ENCODE results near the gene KIAA0513. TPM values are rescaled to one million over a fixed set of nuclear protein-coding genes. Genes with fewer than 3 reads are reported as not detected.

KIAA0513 gene
- total RNA-seq, 6 donors from 2014 or later: 21.6 to 77.5 (median 37.9) TPM

DNA sequence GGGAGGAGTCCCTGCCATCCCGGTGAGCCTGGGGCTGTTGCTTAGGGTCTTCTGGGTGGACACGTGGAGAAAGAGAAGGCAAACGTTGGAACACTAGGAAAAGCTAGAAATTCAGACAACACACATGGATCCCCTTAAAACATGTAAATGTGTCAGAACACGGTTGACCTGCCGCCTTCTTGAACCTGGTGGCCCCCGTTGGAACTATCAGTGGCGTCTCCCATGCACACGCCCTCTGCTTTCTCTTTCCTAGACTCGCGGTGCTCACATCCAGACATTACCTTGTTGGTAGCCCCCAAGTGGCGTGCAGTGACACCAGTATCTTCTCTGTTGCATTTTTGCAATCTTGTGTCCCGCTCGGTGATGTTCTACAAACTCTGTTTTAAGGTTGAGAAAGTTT is 66.1 kb downstream of the KIAA0513 start:
- TF ChIP-seq, protein P1, sequence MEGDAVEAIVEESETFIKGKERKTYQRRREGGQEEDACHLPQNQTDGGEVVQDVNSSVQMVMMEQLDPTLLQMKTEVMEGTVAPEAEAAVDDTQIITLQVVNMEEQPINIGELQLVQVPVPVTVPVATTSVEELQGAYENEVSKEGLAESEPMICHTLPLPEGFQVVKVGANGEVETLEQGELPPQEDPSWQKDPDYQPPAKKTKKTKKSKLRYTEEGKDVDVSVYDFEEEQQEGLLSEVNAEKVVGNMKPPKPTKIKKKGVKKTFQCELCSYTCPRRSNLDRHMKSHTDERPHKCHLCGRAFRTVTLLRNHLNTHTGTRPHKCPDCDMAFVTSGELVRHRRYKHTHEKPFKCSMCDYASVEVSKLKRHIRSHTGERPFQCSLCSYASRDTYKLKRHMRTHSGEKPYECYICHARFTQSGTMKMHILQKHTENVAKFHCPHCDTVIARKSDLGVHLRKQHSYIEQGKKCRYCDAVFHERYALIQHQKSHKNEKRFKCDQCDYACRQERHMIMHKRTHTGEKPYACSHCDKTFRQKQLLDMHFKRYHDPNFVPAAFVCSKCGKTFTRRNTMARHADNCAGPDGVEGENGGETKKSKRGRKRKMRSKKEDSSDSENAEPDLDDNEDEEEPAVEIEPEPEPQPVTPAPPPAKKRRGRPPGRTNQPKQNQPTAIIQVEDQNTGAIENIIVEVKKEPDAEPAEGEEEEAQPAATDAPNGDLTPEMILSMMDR (IDR thresholded peaks at IDR 0.05): no peak
- no peak for TF ChIP-seq POLR2AphosphoS5 (IDR thresholded peaks at IDR 0.05)
- no peak for TF ChIP-seq EP300 (IDR thresholded peaks at IDR 0.05)
- TF ChIP-seq POLR2A (IDR thresholded peaks at IDR 0.05): no peak
- ATAC-seq (ENCODE audit: low FRiP score in 2 of 2) (no peak), DNase-seq (no peak)
- H3K9me3 ChIP-seq: no peaks in the 10 kb centered on the region
- 82% methylated on average over 12 to 13 of the region's 13 CpGs for WGBS, 2 donors
- H3K27ac ChIP-seq: no peak overlapping the region
- peaks cover 0 to 5% (median 3%) of the 10 kb centered on the region in 4 donors for H3K36me3 ChIP-seq
- no peaks in the 10 kb centered on the region for H3K27me3 ChIP-seq
- no peak overlapping the region for H3K4me3 ChIP-seq
- peaks cover 3 to 26% (median 22%) of the 10 kb centered on the region in 4 donors for H3K4me1 ChIP-seq

DNA sequence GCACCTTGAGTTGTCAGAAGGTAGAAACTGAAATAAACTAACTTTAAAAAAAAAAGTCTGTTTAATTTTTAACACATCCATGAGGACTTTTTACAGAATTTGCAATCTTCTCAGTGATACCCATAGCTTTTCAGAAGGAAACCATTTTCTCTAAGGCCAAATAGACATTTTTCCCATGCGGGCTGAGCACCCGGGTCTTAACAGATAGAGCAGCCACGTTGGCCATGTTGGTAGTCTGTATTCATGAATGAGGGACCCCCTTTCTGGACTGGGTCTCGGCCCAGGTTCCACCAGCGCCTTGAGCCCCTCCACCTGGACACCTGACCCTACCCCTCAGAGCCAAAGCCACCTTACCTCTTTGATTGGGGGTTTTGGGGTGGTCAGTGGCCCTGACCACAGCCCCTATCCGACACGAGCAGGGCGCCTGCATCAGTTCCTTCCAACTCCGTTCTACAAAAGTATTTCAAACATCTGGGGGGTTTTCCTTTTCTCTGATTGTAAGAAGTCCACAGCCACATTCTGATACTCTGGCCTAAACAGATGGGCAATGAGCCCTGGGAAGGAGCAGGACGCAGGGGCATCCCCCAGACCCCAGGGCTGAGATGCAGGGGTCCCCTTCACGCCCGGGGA is 66.7 kb downstream of the KIAA0513 start:
- H3K9me3 ChIP-seq: no peaks in the 10 kb centered on the region
- peaks cover 3 to 21% (median 19%) of the 10 kb centered on the region in 4 donors for H3K4me1 ChIP-seq
- H3K27ac ChIP-seq: no peak overlapping the region
- H3K27me3 ChIP-seq: no peaks in the 10 kb centered on the region
- TF ChIP-seq EP300 (IDR thresholded peaks at IDR 0.05): no peak
- TF ChIP-seq, protein P1 (IDR thresholded peaks at IDR 0.05): no peak
- TF ChIP-seq POLR2AphosphoS5 (IDR thresholded peaks at IDR 0.05): no peak
- no peak for TF ChIP-seq POLR2A (IDR thresholded peaks at IDR 0.05)
- ATAC-seq (ENCODE audit: low FRiP score in 2 of 2): no peak
- 82 to 90% methylated on average over 12 of the region's 12 CpGs for WGBS, 2 donors
- no peak for DNase-seq
- H3K4me3 ChIP-seq: no peak overlapping the region
- H3K36me3 ChIP-seq: peaks cover 0 to 1% (median 0%) of the 10 kb centered on the region in 4 donors

DNA sequence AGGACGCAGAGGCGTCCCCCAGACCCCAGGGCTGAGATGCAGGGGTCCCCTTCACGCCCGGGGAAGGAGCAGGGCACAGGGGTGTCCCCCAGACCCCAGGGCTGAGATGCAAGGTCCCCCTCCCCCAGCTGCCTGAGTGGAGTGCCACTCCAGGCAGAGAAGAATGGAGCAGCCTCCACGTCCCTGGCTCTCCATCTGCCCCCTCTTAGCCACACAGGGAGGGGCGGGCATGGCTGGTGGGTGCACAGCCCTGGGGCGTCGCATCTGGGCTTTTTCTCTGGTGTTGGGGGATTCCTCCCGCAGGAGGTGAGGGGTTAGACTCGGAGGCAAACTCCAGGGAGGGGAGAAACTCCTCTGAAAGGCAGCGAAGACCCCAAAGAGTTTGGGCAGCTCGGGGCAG is 67.2 kb downstream of the KIAA0513 start:
- H3K27me3 ChIP-seq: no peaks in the 10 kb centered on the region
- peaks cover 2 to 16% (median 14%) of the 10 kb centered on the region in 4 donors for H3K4me1 ChIP-seq
- H3K9me3 ChIP-seq: no peaks in the 10 kb centered on the region
- TF ChIP-seq, protein P1 (IDR thresholded peaks at IDR 0.05): no peak
- TF ChIP-seq POLR2A (IDR thresholded peaks at IDR 0.05) (no peak), EP300 (IDR thresholded peaks at IDR 0.05) (no peak), POLR2AphosphoS5 (IDR thresholded peaks at IDR 0.05) (no peak)
- no peak for DNase-seq
- H3K36me3 ChIP-seq: no peaks in the 10 kb centered on the region
- ATAC-seq (ENCODE audit: low FRiP score in 2 of 2): no peak
- no peak overlapping the region for H3K27ac ChIP-seq
- 74 to 81% methylated on average over 4 to 12 of the region's 12 CpGs for WGBS, 2 donors
- no peak overlapping the region for H3K4me3 ChIP-seq

DNA sequence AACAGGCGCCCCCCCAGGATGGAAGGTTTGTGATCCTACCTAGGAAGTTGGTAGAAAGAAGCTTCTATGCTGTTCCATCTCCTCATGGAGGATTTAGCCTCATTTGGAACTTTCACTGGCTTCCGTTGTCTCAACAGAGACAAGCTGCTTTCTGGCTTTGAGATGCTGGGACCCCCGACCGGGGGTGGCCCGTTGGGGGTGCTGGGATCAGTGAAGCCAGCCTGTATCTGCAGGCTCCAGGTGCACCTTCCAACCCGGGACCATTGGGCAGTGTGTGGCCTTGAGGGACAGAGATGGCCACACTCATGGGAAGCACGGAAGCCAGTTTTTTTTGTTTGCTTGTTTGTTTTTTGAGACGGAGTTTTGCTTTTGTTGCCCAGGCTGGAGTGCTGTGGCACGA is 69.3 kb downstream of the KIAA0513 start:
- Histone ChIP-seq H3K9me3 (no peaks in the 10 kb centered on the region), H3K27me3 (no peaks in the 10 kb centered on the region), H3K4me1 (no peaks in the 10 kb centered on the region), H3K36me3 (no peaks in the 10 kb centered on the region), H3K4me3 (no peak overlapping the region), H3K27ac (no peak overlapping the region)
- DNase-seq (peak in 1 of 2 donors; percentile 55), ATAC-seq (ENCODE audit: low FRiP score in 2 of 2) (no peak)
- 81 to 98% methylated on average over 5 to 9 of the region's 9 CpGs for WGBS, 2 donors
- no peak for TF ChIP-seq POLR2AphosphoS5 (IDR thresholded peaks at IDR 0.05)
- TF ChIP-seq EP300 (IDR thresholded peaks at IDR 0.05): no peak
- TF ChIP-seq, protein P1 (IDR thresholded peaks at IDR 0.05): no peak
- no peak for TF ChIP-seq POLR2A (IDR thresholded peaks at IDR 0.05)

DNA sequence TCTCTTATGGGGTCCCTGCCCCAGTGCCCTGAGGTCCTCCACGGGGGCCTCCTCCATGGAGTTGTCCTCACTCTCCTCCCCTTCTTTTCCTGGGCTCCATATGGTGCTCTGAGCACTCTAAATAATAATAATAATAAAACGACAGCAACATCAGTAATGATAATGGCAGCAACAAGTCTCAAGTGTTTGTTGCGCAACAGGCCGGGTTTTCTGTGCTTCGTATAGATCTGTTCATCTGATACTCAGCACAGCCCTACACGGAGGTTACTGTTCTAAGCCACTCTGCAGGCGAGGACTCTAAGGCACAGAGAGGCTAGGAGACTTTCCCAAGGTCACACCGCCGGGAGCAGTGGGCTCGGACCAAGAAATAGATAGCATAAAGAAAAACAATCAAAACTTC is 71.0 kb downstream of the KIAA0513 start:
- H3K36me3 ChIP-seq: no peaks in the 10 kb centered on the region
- no peaks in the 10 kb centered on the region for H3K27me3 ChIP-seq
- DNase-seq: no peak
- no peaks in the 10 kb centered on the region for H3K4me1 ChIP-seq
- no peak overlapping the region for H3K27ac ChIP-seq
- no peak for ATAC-seq (ENCODE audit: low FRiP score in 2 of 2)
- no peak overlapping the region for H3K4me3 ChIP-seq
- WGBS, 2 donors: 76 to 77% methylated on average over 10 of the region's 10 CpGs
- no peaks in the 10 kb centered on the region for H3K9me3 ChIP-seq
- TF ChIP-seq POLR2A (IDR thresholded peaks at IDR 0.05): no peak
- no peak for TF ChIP-seq EP300 (IDR thresholded peaks at IDR 0.05)
- no peak for TF ChIP-seq POLR2AphosphoS5 (IDR thresholded peaks at IDR 0.05)
- TF ChIP-seq, protein P1 (IDR thresholded peaks at IDR 0.05): no peak
